OCI-LY7 (cell line): ENCODE data around the gene FOXN4. TPM values are rescaled to one million over a fixed set of nuclear protein-coding genes. Genes with fewer than 3 reads are reported as not detected.

Source experiments
- BruUV-seq: library from RNA; stranded (reverse); fragments of 400-500 nt; replicated peaks from 2 replicates; lab custom pipeline; 2021; lab: Mats Ljungman, UMichigan
- CTCF ChIA-PET: fragments of 300-600 bp; sonication (Branson Sonifier 250); formaldehyde crosslinking; loops from one replicate; lab custom pipeline; 2022; ENCODE audit warnings: antibody characterized with exemption; ENCODE audit not compliant: unreplicated experiment; lab: Charles Lee
- POLR2A ChIA-PET: fragments of 300-600 bp; sonication (Branson Sonifier 250); formaldehyde crosslinking; loops from one replicate; lab custom pipeline; 2022; ENCODE audit warnings: antibody characterized with exemption; lab: Charles Lee
- DNase-seq: peaks from one replicate; pipeline ENCODE4 v3.0.0-alpha.2; 2015; ENCODE audit warnings: low spot score
- H2AFZ ChIP-seq: fragments of 200-600 bp; sonication (generic), shearing (Covaris generic); 2 replicates; pipeline ENCODE4 v1.6.1; 2014; ENCODE audit warnings: mild to moderate bottlenecking, antibody characterized with exemption, low read length, moderate library complexity
- H3K27ac ChIP-seq: fragments of 200-600 bp; sonication (generic); 2 replicates; pipeline ENCODE4 v1.5.1; 2014; ENCODE audit warnings: mixed run types, low read depth, mild to moderate bottlenecking, moderate library complexity, low read length, inconsistent platforms; ENCODE audit not compliant: poor library complexity, severe bottlenecking
- H3K36me3 ChIP-seq: fragments of 200-600 bp; sonication (generic); 2 replicates; pipeline ENCODE4 v1.6.1; 2014; ENCODE audit warnings: mild to moderate bottlenecking, antibody characterized with exemption, low read length, moderate library complexity, mixed read lengths; ENCODE audit not compliant: insufficient read depth
- H3K4me1 ChIP-seq: fragments of 200-600 bp; sonication (generic); 2 replicates; pipeline ENCODE4 v1.5.1; 2014; ENCODE audit warnings: mild to moderate bottlenecking, low read length; ENCODE audit not compliant: insufficient read depth, poor library complexity, severe bottlenecking
- H3K4me2 ChIP-seq: fragments of 200-600 bp; sonication (generic); 2 replicates; pipeline ENCODE4 v1.6.1; 2014; ENCODE audit warnings: mild to moderate bottlenecking, low read length
- H3K4me3 ChIP-seq: fragments of 200-600 bp; sonication (generic); 2 replicates; pipeline ENCODE4 v1.5.1; 2014; ENCODE audit warnings: mild to moderate bottlenecking, low read depth, low read length; ENCODE audit not compliant: poor library complexity, severe bottlenecking
- H3K79me2 ChIP-seq: fragments of 200-600 bp; sonication (generic); 2 replicates; pipeline ENCODE4 v1.6.1; 2016; ENCODE audit warnings: low read depth, mild to moderate bottlenecking, low read length, moderate library complexity, mixed read lengths; ENCODE audit not compliant: insufficient read depth
- H3K9me2 ChIP-seq: fragments of 200-600 bp; sonication (generic); 2 replicates; pipeline ENCODE4 v1.6.1; 2016; ENCODE audit warnings: mild to moderate bottlenecking, low read length, mixed read lengths; ENCODE audit not compliant: insufficient read depth
- H3K9me3 ChIP-seq: fragments of 200-600 bp; sonication (generic); 2 replicates; pipeline ENCODE4 v1.6.1; 2014; ENCODE audit warnings: mild to moderate bottlenecking, mixed run types, low read length, mixed read lengths
- H4K20me1 ChIP-seq: fragments of 200-600 bp; sonication (generic); 2 replicates; pipeline ENCODE4 v1.6.1; 2014; ENCODE audit warnings: mild to moderate bottlenecking, antibody characterized with exemption, low read length, moderate library complexity, mixed read lengths; ENCODE audit not compliant: insufficient read depth
- EZH2phosphoT487 ChIP-seq: fragments of 200-600 bp; sonication (generic); IDR thresholded peaks from 2 replicates; pipeline ENCODE4 v1.6.1; 2018; ENCODE audit warnings: low read depth, borderline replicate concordance, mild to moderate bottlenecking, mixed run types, antibody characterized with exemption, low read length, moderate library complexity, mixed read lengths
- intact Hi-C: fragments of 100-400 bp; cut with micrococcal nuclease; formaldehyde crosslinking; loops from one replicate; pipeline ENCODE4 v1.10.0; 2022; ENCODE audit not compliant: unreplicated experiment
- total RNA-seq, 2 experiments: library from RNA; depleted of rRNA in 1 of 2; stranded (reverse); fragments of >200 nt in 1 of 2; shearing (Covaris generic) in 1 of 2; gene quantifications; 2 replicates each; pipeline ENCODE4 v1.2.3, GENCODE V29; 2014 to 2022
- TF ChIP-seq, protein P1 (sequence below): fragments of 200-600 bp; sonication (generic); conservative IDR thresholded peaks from 2 replicates; pipeline ENCODE4 v1.5.1; 2014; ENCODE audit warnings: mild to moderate bottlenecking, antibody characterized with exemption, low read length, moderate library complexity, mixed read lengths

FOXN4 gene
- total RNA-seq, 2 experiments from 2014 or later = 2.7 to 4.5 TPM

- H3K27ac ChIP-seq = no peak overlapping the region
- H3K4me3 ChIP-seq = no peak overlapping the region
- H4K20me1 ChIP-seq = no peaks in the 10 kb centered on the region
- H2AFZ ChIP-seq = no peak overlapping the region
- TF ChIP-seq, protein P1, sequence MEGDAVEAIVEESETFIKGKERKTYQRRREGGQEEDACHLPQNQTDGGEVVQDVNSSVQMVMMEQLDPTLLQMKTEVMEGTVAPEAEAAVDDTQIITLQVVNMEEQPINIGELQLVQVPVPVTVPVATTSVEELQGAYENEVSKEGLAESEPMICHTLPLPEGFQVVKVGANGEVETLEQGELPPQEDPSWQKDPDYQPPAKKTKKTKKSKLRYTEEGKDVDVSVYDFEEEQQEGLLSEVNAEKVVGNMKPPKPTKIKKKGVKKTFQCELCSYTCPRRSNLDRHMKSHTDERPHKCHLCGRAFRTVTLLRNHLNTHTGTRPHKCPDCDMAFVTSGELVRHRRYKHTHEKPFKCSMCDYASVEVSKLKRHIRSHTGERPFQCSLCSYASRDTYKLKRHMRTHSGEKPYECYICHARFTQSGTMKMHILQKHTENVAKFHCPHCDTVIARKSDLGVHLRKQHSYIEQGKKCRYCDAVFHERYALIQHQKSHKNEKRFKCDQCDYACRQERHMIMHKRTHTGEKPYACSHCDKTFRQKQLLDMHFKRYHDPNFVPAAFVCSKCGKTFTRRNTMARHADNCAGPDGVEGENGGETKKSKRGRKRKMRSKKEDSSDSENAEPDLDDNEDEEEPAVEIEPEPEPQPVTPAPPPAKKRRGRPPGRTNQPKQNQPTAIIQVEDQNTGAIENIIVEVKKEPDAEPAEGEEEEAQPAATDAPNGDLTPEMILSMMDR = no peak
- TF ChIP-seq EZH2phosphoT487 = no peak
- DNase-seq = no peak
- no peaks in the 10 kb centered on the region for H3K9me3 ChIP-seq
- no peaks in the 10 kb centered on the region for H3K4me1 ChIP-seq
- no peaks in the 10 kb centered on the region for H3K79me2 ChIP-seq
- no TSS peak for BruUV-seq
- no peak overlapping the region for H3K4me2 ChIP-seq
- H3K36me3 ChIP-seq = no peaks in the 10 kb centered on the region
- H3K9me2 ChIP-seq = no peaks in the 10 kb centered on the region
- ChIA-PET CTCF (no interaction called here), POLR2A (no interaction called here)
- intact Hi-C loops = no loop called here
Measured at GRCh38 chr12:109286652-109287051, 22.4 kb downstream of the FOXN4 start.

GRCh38 chr12:109286252-109286651 is 22.8 kb downstream of the FOXN4 start:
- Histone ChIP-seq H3K9me2 (no peaks in the 10 kb centered on the region), H4K20me1 (no peaks in the 10 kb centered on the region), H3K4me1 (no peaks in the 10 kb centered on the region), H3K9me3 (no peaks in the 10 kb centered on the region), H3K27ac (no peak overlapping the region), H3K4me2 (no peak overlapping the region), H2AFZ (no peak overlapping the region), H3K4me3 (no peak overlapping the region), H3K36me3 (no peaks in the 10 kb centered on the region), H3K79me2 (no peaks in the 10 kb centered on the region)
- DNase-seq = no peak
- no peak for TF ChIP-seq EZH2phosphoT487
- TF ChIP-seq, protein P1 = no peak
- ChIA-PET CTCF (no interaction called here), POLR2A (no interaction called here)
- intact Hi-C loops = no loop called here
- no TSS peak for BruUV-seq

GRCh38 chr12:109284392-109284791 is 24.7 kb downstream of the FOXN4 start:
- no peaks in the 10 kb centered on the region for H4K20me1 ChIP-seq
- no TSS peak for BruUV-seq
- intact Hi-C loops = no loop called here
- H2AFZ ChIP-seq = no peak overlapping the region
- H3K4me1 ChIP-seq = no peaks in the 10 kb centered on the region
- ChIA-PET CTCF (no interaction called here), POLR2A (no interaction called here)
- H3K36me3 ChIP-seq = no peaks in the 10 kb centered on the region
- no peak overlapping the region for H3K27ac ChIP-seq
- no peak for DNase-seq
- TF ChIP-seq, protein P1 = no peak
- TF ChIP-seq EZH2phosphoT487 = no peak
- H3K9me2 ChIP-seq = no peaks in the 10 kb centered on the region
- no peak overlapping the region for H3K4me2 ChIP-seq
- no peaks in the 10 kb centered on the region for H3K79me2 ChIP-seq
- H3K4me3 ChIP-seq = no peak overlapping the region
- H3K9me3 ChIP-seq = no peaks in the 10 kb centered on the region
